H1 (cell line): ENCODE data around the gene OR7G2.

Source experiments
- BACH1 ChIP-seq: IDR thresholded peaks from 2 replicates; pipeline ENCODE4 v1.6.1; 2012; ENCODE audit warnings: low read length, improper control_type of control experiment
- BCL11A ChIP-seq, 2 experiments: IDR thresholded peaks; one replicate each; pipeline ENCODE4 v1.6.1; 2011; ENCODE audit warnings: low read depth in 2 of 2, low read length in 2 of 2, mild to moderate bottlenecking in 2 of 2
- CTCF ChIP-seq, 3 experiments: IDR thresholded peaks; 1 replicate in 2 of 3; 2 replicates in 1 of 3; pipeline versions ENCODE4 v1.5.1 to v1.6.1; 2011; ENCODE audit warnings: low read length in 3 of 3, mild to moderate bottlenecking in 3 of 3, inconsistent platforms in 2 of 3, low read depth in 1 of 3, moderate library complexity in 1 of 3; ENCODE audit not compliant: insufficient read depth in 1 of 3; ENCODE audit errors: control extremely low read depth in 1 of 3
- NRF1 ChIP-seq: IDR thresholded peaks from 2 replicates; pipeline ENCODE4 v1.6.1; 2011; ENCODE audit warnings: mild to moderate bottlenecking, low read depth, low read length, improper control_type of control experiment
- RBBP5 ChIP-seq: IDR thresholded peaks from 2 replicates; pipeline ENCODE4 v1.7.1; 2012; ENCODE audit warnings: low read depth, mild to moderate bottlenecking, inconsistent platforms, low read length, moderate library complexity, borderline replicate concordance
- RNF2 ChIP-seq: fragments of 200-900, 300-1000 bp; sonication (generic); IDR thresholded peaks from 2 replicates; pipeline ENCODE4 v1.7.1; 2016; ENCODE audit warnings: borderline replicate concordance, low read depth, mild to moderate bottlenecking, antibody characterized with exemption, low read length; ENCODE audit not compliant: poor library complexity, severe bottlenecking; ENCODE audit errors: missing control alignments
- SIRT6 ChIP-seq: IDR thresholded peaks from one replicate; pipeline ENCODE4 v1.7.1; 2012; ENCODE audit warnings: low read length, inconsistent platforms

- TF ChIP-seq CTCF (IDR thresholded peaks at IDR 0.05; ENCODE audit: control extremely low read depth in 1 of 3, insufficient read depth in 1 of 3, low read depth in 1 of 3, low read length in 3 of 3) (no peak), BACH1 (no peak), SIRT6 (no peak), RNF2 (no peak), BCL11A (IDR thresholded peaks at IDR 0.05; ENCODE audit: low read depth in 2 of 2, low read length in 2 of 2) (no peak), NRF1 (no peak), RBBP5 (no peak)
These were observed 52.5 kb downstream of the OR7G2 start for GRCh38 chr19:9054765-9055164.
